Measurements from ENCODE around the gene HYI. TPM values are rescaled to one million over a fixed set of nuclear protein-coding genes. Genes with fewer than 3 reads are reported as not detected.

The HYI gene
- total RNA-seq, 1 experiment from 2014 or later: 89.8 TPM

DNA sequence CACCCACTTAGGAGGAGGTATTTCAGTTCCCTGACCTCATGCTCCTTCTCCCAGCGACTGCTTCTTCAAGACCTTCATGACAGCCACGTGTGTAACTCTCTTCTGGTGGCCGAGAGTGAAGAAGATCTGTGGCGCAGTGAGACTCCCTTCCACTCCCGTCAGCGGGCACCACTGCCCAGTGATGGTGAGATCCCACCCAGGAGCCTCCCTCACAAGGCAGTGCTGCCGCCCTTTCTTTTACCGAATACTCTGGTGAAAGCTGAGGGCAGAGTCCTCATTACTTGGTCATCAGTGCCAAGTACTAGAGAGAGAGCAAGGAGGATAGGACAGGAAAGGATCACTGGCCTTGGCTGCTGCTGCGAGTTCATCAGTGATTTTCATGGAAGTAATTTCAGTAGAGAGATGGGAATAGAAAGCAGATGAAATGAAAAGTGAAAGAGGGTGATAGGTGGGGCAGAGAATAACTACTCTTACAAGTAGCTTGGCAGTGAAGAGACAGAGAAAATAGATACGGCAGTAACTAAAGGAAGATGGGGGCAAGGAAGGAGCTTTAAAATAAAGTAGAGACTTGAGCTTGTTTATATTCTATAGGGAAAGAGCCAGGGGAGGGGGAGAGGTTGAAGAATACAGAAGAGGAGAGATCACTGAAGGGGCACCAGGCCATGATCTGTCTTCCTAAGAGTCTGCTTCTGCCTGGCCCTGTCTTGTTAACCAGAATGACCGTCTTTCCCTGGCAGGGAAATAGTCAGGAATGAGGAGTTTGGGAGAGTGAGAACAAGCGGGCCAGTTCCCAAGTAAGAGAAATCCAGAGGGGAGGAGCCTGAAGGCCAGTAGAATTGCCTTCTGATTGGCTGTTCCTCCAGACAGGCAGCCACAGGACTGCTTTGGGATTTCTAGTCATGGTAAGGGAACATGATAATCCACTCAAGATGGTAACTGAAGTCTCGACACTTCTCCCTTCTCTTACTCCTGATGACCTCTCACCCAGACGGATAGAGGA is 18.3 kb downstream of the HYI start:
- Histone ChIP-seq H3K9me2 (replicated peaks; ENCODE audit: low read length) (no peaks in the 10 kb centered on the region), H3K4me1 (ENCODE audit: insufficient read depth, low read length) (no peaks in the 10 kb centered on the region), H3K4me2 (ENCODE audit: low read length) (no peak overlapping the region), H3K36me3 (ENCODE audit: low read depth, low read length) (peaks cover 18% of the 10 kb centered on the region), H3K27me3 (ENCODE audit: low read length) (no peaks in the 10 kb centered on the region), H3K79me2 (ENCODE audit: low read length) (no peaks in the 10 kb centered on the region), H3F3A (ENCODE audit: low read length, unreplicated experiment) (no peaks in the 10 kb centered on the region), H3K27ac (ENCODE audit: low read length) (no peak overlapping the region), H4K20me1 (ENCODE audit: low read length) (no peaks in the 10 kb centered on the region), H3K4me3 (ENCODE audit: low read length) (no peak overlapping the region), H3K9ac (ENCODE audit: low read length) (no peak overlapping the region), H3K9me3 (ENCODE audit: low read length) (no peaks in the 10 kb centered on the region), H2AFZ (ENCODE audit: low read length) (no peak overlapping the region)
- no TSS peak for BruUV-seq (replicated peaks)
- no peak for DNase-seq
- TF ChIP-seq EZH2phosphoT487 (IDR thresholded peaks at IDR 0.05; ENCODE audit: borderline replicate concordance, low read length) (no peak), EZH2 (IDR thresholded peaks at IDR 0.05; ENCODE audit: low read length, unreplicated experiment) (no peak)
- TF ChIP-seq, protein P1, sequence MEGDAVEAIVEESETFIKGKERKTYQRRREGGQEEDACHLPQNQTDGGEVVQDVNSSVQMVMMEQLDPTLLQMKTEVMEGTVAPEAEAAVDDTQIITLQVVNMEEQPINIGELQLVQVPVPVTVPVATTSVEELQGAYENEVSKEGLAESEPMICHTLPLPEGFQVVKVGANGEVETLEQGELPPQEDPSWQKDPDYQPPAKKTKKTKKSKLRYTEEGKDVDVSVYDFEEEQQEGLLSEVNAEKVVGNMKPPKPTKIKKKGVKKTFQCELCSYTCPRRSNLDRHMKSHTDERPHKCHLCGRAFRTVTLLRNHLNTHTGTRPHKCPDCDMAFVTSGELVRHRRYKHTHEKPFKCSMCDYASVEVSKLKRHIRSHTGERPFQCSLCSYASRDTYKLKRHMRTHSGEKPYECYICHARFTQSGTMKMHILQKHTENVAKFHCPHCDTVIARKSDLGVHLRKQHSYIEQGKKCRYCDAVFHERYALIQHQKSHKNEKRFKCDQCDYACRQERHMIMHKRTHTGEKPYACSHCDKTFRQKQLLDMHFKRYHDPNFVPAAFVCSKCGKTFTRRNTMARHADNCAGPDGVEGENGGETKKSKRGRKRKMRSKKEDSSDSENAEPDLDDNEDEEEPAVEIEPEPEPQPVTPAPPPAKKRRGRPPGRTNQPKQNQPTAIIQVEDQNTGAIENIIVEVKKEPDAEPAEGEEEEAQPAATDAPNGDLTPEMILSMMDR (conservative IDR thresholded peaks at IDR 0.05; ENCODE audit: low read depth, low read length): no peak
- intact Hi-C loops (cut with micrococcal nuclease): no loop called here
- ChIA-PET POLR2A (ENCODE audit: unreplicated experiment) (no interaction called here), CTCF (no interaction called here)
- ATAC-seq: no peak

DNA sequence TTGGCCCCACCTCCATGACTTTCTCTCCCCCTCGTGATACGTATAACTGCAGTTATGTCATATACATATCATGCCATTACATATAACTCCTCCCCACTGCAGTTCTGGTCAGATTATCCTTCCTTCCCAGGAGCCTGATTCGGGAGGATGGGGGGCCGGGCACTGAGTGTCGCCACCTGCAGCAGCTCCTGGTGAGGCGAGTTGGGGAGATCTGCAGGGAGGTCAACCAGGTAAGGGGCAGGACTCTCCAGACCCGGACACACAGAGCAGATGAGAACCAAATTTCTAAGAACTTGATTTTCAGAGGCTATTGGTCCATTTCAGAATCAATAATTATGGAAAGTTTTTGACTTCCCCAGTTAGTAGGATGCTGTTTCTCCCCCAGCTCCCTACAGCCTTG is 19.5 kb downstream of the HYI start:
- DNase-seq (no peak), ATAC-seq (no peak)
- no peak overlapping the region for H3K9ac ChIP-seq (ENCODE audit: low read length)
- H3K79me2 ChIP-seq (ENCODE audit: low read length): no peaks in the 10 kb centered on the region
- CTCF ChIA-PET: no interaction called here
- no peak overlapping the region for H3K27ac ChIP-seq (ENCODE audit: low read length)
- no peaks in the 10 kb centered on the region for H3K27me3 ChIP-seq (ENCODE audit: low read length)
- intact Hi-C loops (cut with micrococcal nuclease): no loop called here
- POLR2A ChIA-PET (ENCODE audit: unreplicated experiment): no interaction called here
- no peaks in the 10 kb centered on the region for H3K9me3 ChIP-seq (ENCODE audit: low read length)
- H3K4me2 ChIP-seq (ENCODE audit: low read length): no peak overlapping the region
- no peaks in the 10 kb centered on the region for H3K4me1 ChIP-seq (ENCODE audit: insufficient read depth, low read length)
- H3K9me2 ChIP-seq (replicated peaks; ENCODE audit: low read length): no peaks in the 10 kb centered on the region
- no peaks in the 10 kb centered on the region for H3F3A ChIP-seq (ENCODE audit: low read length, unreplicated experiment)
- TF ChIP-seq EZH2phosphoT487 (IDR thresholded peaks at IDR 0.05; ENCODE audit: borderline replicate concordance, low read length) (no peak), EZH2 (IDR thresholded peaks at IDR 0.05; ENCODE audit: low read length, unreplicated experiment) (no peak)
- TF ChIP-seq, protein P1 (conservative IDR thresholded peaks at IDR 0.05; ENCODE audit: low read depth, low read length): no peak
- H2AFZ ChIP-seq (ENCODE audit: low read length): no peak overlapping the region
- no peaks in the 10 kb centered on the region for H4K20me1 ChIP-seq (ENCODE audit: low read length)
- no peak overlapping the region for H3K4me3 ChIP-seq (ENCODE audit: low read length)
- no TSS peak for BruUV-seq (replicated peaks)
- H3K36me3 ChIP-seq (ENCODE audit: low read depth, low read length): peaks cover 22% of the 10 kb centered on the region

DNA sequence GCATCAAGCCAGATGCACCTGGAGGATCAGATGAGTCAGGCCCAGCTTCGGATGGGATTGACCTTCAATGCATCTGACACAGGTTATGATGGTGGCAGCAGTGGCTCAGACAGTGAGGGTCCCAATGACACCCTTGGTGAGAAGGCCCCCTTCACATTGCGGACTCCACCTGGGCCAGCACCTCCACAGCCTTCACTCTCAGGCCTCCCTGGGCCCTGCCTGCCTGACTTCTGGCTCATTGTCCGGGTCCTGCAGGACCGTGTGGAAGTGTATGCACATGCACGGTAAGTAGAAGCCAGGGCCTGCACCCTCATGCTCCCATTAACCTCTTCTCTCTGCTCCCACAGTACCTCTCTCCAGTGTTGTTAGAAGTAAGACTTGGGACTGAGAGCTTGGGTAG is 20.8 kb downstream of the HYI start:
- Histone ChIP-seq H4K20me1 (ENCODE audit: low read length) (no peaks in the 10 kb centered on the region), H3K27ac (ENCODE audit: low read length) (no peak overlapping the region), H3K36me3 (ENCODE audit: low read depth, low read length) (peaks cover 34% of the 10 kb centered on the region), H3K4me1 (ENCODE audit: insufficient read depth, low read length) (no peaks in the 10 kb centered on the region), H3K79me2 (ENCODE audit: low read length) (no peaks in the 10 kb centered on the region), H3K4me2 (ENCODE audit: low read length) (no peak overlapping the region), H3K9ac (ENCODE audit: low read length) (no peak overlapping the region), H3K9me2 (replicated peaks; ENCODE audit: low read length) (no peaks in the 10 kb centered on the region), H3K4me3 (ENCODE audit: low read length) (no peak overlapping the region), H2AFZ (ENCODE audit: low read length) (no peak overlapping the region), H3F3A (ENCODE audit: low read length, unreplicated experiment) (no peaks in the 10 kb centered on the region), H3K27me3 (ENCODE audit: low read length) (no peaks in the 10 kb centered on the region), H3K9me3 (ENCODE audit: low read length) (no peaks in the 10 kb centered on the region)
- no peak for ATAC-seq
- POLR2A ChIA-PET (ENCODE audit: unreplicated experiment): no interaction called here
- intact Hi-C loops (cut with micrococcal nuclease): no loop called here
- CTCF ChIA-PET: no interaction called here
- TF ChIP-seq EZH2 (IDR thresholded peaks at IDR 0.05; ENCODE audit: low read length, unreplicated experiment) (no peak), EZH2phosphoT487 (IDR thresholded peaks at IDR 0.05; ENCODE audit: borderline replicate concordance, low read length) (no peak)
- TF ChIP-seq, protein P1 (conservative IDR thresholded peaks at IDR 0.05; ENCODE audit: low read depth, low read length): no peak
- BruUV-seq (replicated peaks): no TSS peak
- no peak for DNase-seq
